GM23338 (cell line): ENCODE results near the gene KIF5A. TPM values are rescaled to one million over a fixed set of nuclear protein-coding genes. Genes with fewer than 3 reads are reported as not detected.

ENCODE experiments used
- ATAC-seq: fragments of 200-7000 bp; cut with Tn5 transposase; 3 replicates; pipeline ENCODE4 v1.9.1; 2020
- DNase-seq: peaks from one replicate; pipeline ENCODE4 v3.0.0-alpha.2; 2015; ENCODE audit warnings: low spot score
- H2AFZ ChIP-seq: fragments of 200-600 bp; sonication (generic); 2 replicates; pipeline ENCODE4 v1.8.0; 2016; ENCODE audit warnings: antibody characterized with exemption, mild to moderate bottlenecking, moderate library complexity
- H3F3A ChIP-seq: fragments of 200-600 bp; sonication (generic); replicated peaks from 2 replicates; pipeline ENCODE4 v1.8.0; 2017; ENCODE audit warnings: antibody characterized with exemption, mixed run types, low read depth
- H3K27ac ChIP-seq: fragments of 200-600 bp; sonication (generic); 2 replicates; pipeline ENCODE4 v1.6.1; 2016; ENCODE audit warnings: low read depth
- H3K27me3 ChIP-seq: fragments of 200-600 bp; sonication (generic); 2 replicates; pipeline ENCODE4 v1.8.0; 2016; ENCODE audit warnings: mild to moderate bottlenecking, mixed run types, moderate library complexity; ENCODE audit not compliant: insufficient read depth
- H3K36me3 ChIP-seq: fragments of 200-600 bp; sonication (generic); 2 replicates; pipeline ENCODE4 v1.8.0; 2016; ENCODE audit warnings: mild to moderate bottlenecking; ENCODE audit not compliant: insufficient read depth
- H3K4me1 ChIP-seq: fragments of 200-600 bp; sonication (generic); 2 replicates; pipeline ENCODE4 v1.8.0; 2016; ENCODE audit warnings: mild to moderate bottlenecking, moderate library complexity; ENCODE audit not compliant: insufficient read depth
- H3K4me2 ChIP-seq: fragments of 200-600 bp; sonication (generic); 2 replicates; pipeline ENCODE4 v1.7.1; 2017; ENCODE audit warnings: mixed run types
- H3K4me3 ChIP-seq: fragments of 200-600 bp; sonication (generic); 2 replicates; pipeline ENCODE4 v1.6.1; 2016; ENCODE audit warnings: mixed run types
- H3K79me2 ChIP-seq: fragments of 200-600 bp; sonication (generic); replicated peaks from 2 replicates; pipeline ENCODE4 v1.8.0; 2017; ENCODE audit warnings: mild to moderate bottlenecking; ENCODE audit not compliant: insufficient read depth
- H3K9me2 ChIP-seq: fragments of 200-600 bp; sonication (generic); 2 replicates; pipeline ENCODE4 v1.8.0; 2017; ENCODE audit not compliant: insufficient read depth
- H4K20me1 ChIP-seq: fragments of 200-600 bp; sonication (generic); replicated peaks from 2 replicates; pipeline ENCODE4 v1.8.0; 2017; ENCODE audit warnings: mild to moderate bottlenecking; ENCODE audit not compliant: insufficient read depth
- H3K27ac Mint-ChIP-seq: 2 replicates; pipeline ENCODE4 v1.8.0; 2020; ENCODE audit warnings: inconsistent platforms, mild to moderate bottlenecking, moderate library complexity, mixed read lengths
- H3K27me3 Mint-ChIP-seq: 3 replicates; pipeline ENCODE4 v1.8.0; 2022; ENCODE audit warnings: low read depth, mild to moderate bottlenecking, moderate library complexity, mixed read lengths, inconsistent platforms; ENCODE audit not compliant: insufficient read depth, poor library complexity
- H3K36me3 Mint-ChIP-seq: 3 replicates; pipeline ENCODE4 v1.8.0; 2021; ENCODE audit warnings: low read depth, mild to moderate bottlenecking, inconsistent platforms, moderate library complexity, mixed read lengths
- H3K4me1 Mint-ChIP-seq: 3 replicates; pipeline ENCODE4 v1.8.0; 2020; ENCODE audit warnings: mild to moderate bottlenecking, inconsistent platforms, mixed read lengths
- H3K4me3 Mint-ChIP-seq: 3 replicates; pipeline ENCODE4 v1.8.0; 2021; ENCODE audit warnings: moderate library complexity, mild to moderate bottlenecking, inconsistent platforms, mixed read lengths
- H3K9me3 Mint-ChIP-seq: 3 replicates; pipeline ENCODE4 v1.8.0; 2020; ENCODE audit warnings: moderate library complexity, mild to moderate bottlenecking, inconsistent platforms, mixed read lengths
- CREB1 ChIP-seq: fragments of 250-450 bp; sonication (Bioruptor Pico); IDR thresholded peaks from 2 replicates; pipeline ENCODE4 v1.5.0; 2020; ENCODE audit warnings: low read depth, mild to moderate bottlenecking, moderate library complexity
- ETS1 ChIP-seq: IDR thresholded peaks from 2 replicates; pipeline ENCODE4 v1.6.1; 2016; ENCODE audit warnings: antibody characterized with exemption
- EZH2 ChIP-seq: fragments of 200-600 bp; sonication (generic); IDR thresholded peaks from one replicate; pipeline ENCODE4 v1.8.0; 2017; ENCODE audit warnings: antibody characterized with exemption, mild to moderate bottlenecking, low read depth; ENCODE audit not compliant: unreplicated experiment
- EZH2phosphoT487 ChIP-seq: fragments of 200-600 bp; sonication (generic); IDR thresholded peaks from one replicate; pipeline ENCODE4 v1.8.1; 2018; ENCODE audit warnings: antibody characterized with exemption; ENCODE audit not compliant: unreplicated experiment
- JUNB ChIP-seq: IDR thresholded peaks from one replicate; pipeline ENCODE4 v1.6.1; 2016; ENCODE audit warnings: antibody characterized with exemption; ENCODE audit not compliant: unreplicated experiment
- NANOG ChIP-seq: IDR thresholded peaks from 2 replicates; pipeline ENCODE4 v1.6.1; 2016; ENCODE audit warnings: antibody characterized with exemption, borderline replicate concordance
- POLR2AphosphoS5 ChIP-seq: IDR thresholded peaks from 2 replicates; pipeline ENCODE4 v1.6.1; 2016; ENCODE audit warnings: antibody characterized with exemption, low read depth
- STAT1 ChIP-seq: IDR thresholded peaks from one replicate; pipeline ENCODE4 v1.6.1; 2016; ENCODE audit warnings: antibody characterized with exemption; ENCODE audit not compliant: unreplicated experiment
- ZNF114 ChIP-seq: fragments of 250-450 bp; sonication (Bioruptor Pico); IDR thresholded peaks from 2 replicates; pipeline ENCODE4 v1.5.0; 2020; ENCODE audit warnings: mild to moderate bottlenecking, moderate library complexity
- ZNF331 ChIP-seq: fragments of 250-450 bp; sonication (Bioruptor Pico); IDR thresholded peaks from 2 replicates; pipeline ENCODE4 v1.5.0; 2020; ENCODE audit warnings: low read depth, mild to moderate bottlenecking, moderate library complexity
- polyA plus RNA-seq: library from polyadenylated mRNA; unstranded; fragments of >200 nt; fragmentation: Nextera tagmentation; extraction: Ambion mirVana; gene quantifications from 2 replicates; pipeline ENCODE4 v1.2.1, GENCODE V29; 2016
- total RNA-seq: library from RNA; depleted of rRNA; stranded (reverse); fragments of >200 nt; shearing (Covaris generic); gene quantifications from 2 replicates; pipeline ENCODE4 v1.2.3, GENCODE V29; 2014
- TF ChIP-seq, protein P1 (sequence below): fragments of 250-450 bp; sonication (Bioruptor Pico); IDR thresholded peaks from 2 replicates; pipeline ENCODE4 v1.5.0; 2020; ENCODE audit warnings: mild to moderate bottlenecking, moderate library complexity
- TF ChIP-seq, protein P2 (sequence below): IDR thresholded peaks from one replicate; pipeline ENCODE4 v1.6.1; 2018; ENCODE audit warnings: antibody characterized with exemption; ENCODE audit not compliant: unreplicated experiment
- TF ChIP-seq, protein P3 (sequence below), 2 experiments: fragments of 200-600 bp in 1 of 2; sonication (generic) in 1 of 2; conservative IDR thresholded peaks; 2 replicates each; pipeline versions ENCODE4 v1.5.1 to v1.6.1; 2016 to 2017; ENCODE audit warnings: antibody characterized with exemption in 2 of 2, low read depth in 2 of 2, mild to moderate bottlenecking in 2 of 2, moderate library complexity in 1 of 2

The KIF5A gene
- total and polyA plus RNA-seq, 2 experiments from 2014 or later: 11.1 to 21.3 TPM

- no peak for TF ChIP-seq EZH2phosphoT487
Observed at GRCh38 chr12:57531836-57532235, 18.0 kb upstream of the KIF5A start (continued).

- Mint-ChIP-seq H3K4me3 (no peak overlapping the region), H3K36me3 (peaks cover 66% of the 10 kb centered on the region), H3K9me3 (no peaks in the 10 kb centered on the region), H3K4me1 (peaks cover 19% of the 10 kb centered on the region), H3K27me3 (peaks cover 8% of the 10 kb centered on the region), H3K27ac (no peak overlapping the region)
- ATAC-seq (no peak), DNase-seq (no peak)
- H3K4me3 ChIP-seq: no peak overlapping the region
- H2AFZ ChIP-seq: no peak overlapping the region
- H4K20me1 ChIP-seq: peaks cover 9% of the 10 kb centered on the region
- no peaks in the 10 kb centered on the region for H3K9me2 ChIP-seq
- no peak overlapping the region for H3K4me2 ChIP-seq
- H3K27ac ChIP-seq: no peak overlapping the region
- H3K4me1 ChIP-seq: no peaks in the 10 kb centered on the region
- H3K79me2 ChIP-seq: no peaks in the 10 kb centered on the region
- TF ChIP-seq POLR2AphosphoS5 (no peak), JUNB (no peak), ZNF114 (no peak), NANOG (no peak), EZH2phosphoT487 (no peak), STAT1 (no peak), ETS1 (no peak), CREB1 (no peak), ZNF331 (CRISPR knock-in tag) (no peak), EZH2 (no peak)
- TF ChIP-seq, protein P1, sequence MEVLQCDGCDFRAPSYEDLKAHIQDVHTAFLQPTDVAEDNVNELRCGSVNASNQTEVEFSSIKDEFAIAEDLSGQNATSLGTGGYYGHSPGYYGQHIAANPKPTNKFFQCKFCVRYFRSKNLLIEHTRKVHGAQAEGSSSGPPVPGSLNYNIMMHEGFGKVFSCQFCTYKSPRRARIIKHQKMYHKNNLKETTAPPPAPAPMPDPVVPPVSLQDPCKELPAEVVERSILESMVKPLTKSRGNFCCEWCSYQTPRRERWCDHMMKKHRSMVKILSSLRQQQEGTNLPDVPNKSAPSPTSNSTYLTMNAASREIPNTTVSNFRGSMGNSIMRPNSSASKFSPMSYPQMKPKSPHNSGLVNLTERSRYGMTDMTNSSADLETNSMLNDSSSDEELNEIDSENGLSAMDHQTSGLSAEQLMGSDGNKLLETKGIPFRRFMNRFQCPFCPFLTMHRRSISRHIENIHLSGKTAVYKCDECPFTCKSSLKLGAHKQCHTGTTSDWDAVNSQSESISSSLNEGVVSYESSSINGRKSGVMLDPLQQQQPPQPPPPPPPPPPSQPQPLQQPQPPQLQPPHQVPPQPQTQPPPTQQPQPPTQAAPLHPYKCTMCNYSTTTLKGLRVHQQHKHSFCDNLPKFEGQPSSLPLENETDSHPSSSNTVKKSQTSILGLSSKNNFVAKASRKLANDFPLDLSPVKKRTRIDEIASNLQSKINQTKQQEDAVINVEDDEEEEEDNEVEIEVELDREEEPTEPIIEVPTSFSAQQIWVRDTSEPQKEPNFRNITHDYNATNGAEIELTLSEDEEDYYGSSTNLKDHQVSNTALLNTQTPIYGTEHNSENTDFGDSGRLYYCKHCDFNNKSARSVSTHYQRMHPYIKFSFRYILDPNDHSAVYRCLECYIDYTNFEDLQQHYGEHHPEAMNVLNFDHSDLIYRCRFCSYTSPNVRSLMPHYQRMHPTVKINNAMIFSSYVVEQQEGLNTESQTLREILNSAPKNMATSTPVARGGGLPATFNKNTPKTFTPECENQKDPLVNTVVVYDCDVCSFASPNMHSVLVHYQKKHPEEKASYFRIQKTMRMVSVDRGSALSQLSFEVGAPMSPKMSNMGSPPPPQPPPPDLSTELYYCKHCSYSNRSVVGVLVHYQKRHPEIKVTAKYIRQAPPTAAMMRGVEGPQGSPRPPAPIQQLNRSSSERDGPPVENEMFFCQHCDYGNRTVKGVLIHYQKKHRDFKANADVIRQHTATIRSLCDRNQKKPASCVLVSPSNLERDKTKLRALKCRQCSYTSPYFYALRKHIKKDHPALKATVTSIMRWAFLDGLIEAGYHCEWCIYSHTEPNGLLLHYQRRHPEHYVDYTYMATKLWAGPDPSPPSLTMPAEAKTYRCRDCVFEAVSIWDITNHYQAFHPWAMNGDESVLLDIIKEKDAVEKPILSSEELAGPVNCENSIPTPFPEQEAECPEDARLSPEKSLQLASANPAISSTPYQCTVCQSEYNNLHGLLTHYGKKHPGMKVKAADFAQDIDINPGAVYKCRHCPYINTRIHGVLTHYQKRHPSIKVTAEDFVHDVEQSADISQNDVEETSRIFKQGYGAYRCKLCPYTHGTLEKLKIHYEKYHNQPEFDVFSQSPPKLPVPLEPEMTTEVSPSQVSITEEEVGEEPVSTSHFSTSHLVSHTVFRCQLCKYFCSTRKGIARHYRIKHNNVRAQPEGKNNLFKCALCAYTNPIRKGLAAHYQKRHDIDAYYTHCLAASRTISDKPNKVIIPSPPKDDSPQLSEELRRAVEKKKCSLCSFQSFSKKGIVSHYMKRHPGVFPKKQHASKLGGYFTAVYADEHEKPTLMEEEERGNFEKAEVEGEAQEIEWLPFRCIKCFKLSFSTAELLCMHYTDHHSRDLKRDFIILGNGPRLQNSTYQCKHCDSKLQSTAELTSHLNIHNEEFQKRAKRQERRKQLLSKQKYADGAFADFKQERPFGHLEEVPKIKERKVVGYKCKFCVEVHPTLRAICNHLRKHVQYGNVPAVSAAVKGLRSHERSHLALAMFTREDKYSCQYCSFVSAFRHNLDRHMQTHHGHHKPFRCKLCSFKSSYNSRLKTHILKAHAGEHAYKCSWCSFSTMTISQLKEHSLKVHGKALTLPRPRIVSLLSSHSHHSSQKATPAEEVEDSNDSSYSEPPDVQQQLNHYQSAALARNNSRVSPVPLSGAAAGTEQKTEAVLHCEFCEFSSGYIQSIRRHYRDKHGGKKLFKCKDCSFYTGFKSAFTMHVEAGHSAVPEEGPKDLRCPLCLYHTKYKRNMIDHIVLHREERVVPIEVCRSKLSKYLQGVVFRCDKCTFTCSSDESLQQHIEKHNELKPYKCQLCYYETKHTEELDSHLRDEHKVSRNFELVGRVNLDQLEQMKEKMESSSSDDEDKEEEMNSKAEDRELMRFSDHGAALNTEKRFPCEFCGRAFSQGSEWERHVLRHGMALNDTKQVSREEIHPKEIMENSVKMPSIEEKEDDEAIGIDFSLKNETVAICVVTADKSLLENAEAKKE (CRISPR knock-in tag): no peak
- TF ChIP-seq, protein P2, sequence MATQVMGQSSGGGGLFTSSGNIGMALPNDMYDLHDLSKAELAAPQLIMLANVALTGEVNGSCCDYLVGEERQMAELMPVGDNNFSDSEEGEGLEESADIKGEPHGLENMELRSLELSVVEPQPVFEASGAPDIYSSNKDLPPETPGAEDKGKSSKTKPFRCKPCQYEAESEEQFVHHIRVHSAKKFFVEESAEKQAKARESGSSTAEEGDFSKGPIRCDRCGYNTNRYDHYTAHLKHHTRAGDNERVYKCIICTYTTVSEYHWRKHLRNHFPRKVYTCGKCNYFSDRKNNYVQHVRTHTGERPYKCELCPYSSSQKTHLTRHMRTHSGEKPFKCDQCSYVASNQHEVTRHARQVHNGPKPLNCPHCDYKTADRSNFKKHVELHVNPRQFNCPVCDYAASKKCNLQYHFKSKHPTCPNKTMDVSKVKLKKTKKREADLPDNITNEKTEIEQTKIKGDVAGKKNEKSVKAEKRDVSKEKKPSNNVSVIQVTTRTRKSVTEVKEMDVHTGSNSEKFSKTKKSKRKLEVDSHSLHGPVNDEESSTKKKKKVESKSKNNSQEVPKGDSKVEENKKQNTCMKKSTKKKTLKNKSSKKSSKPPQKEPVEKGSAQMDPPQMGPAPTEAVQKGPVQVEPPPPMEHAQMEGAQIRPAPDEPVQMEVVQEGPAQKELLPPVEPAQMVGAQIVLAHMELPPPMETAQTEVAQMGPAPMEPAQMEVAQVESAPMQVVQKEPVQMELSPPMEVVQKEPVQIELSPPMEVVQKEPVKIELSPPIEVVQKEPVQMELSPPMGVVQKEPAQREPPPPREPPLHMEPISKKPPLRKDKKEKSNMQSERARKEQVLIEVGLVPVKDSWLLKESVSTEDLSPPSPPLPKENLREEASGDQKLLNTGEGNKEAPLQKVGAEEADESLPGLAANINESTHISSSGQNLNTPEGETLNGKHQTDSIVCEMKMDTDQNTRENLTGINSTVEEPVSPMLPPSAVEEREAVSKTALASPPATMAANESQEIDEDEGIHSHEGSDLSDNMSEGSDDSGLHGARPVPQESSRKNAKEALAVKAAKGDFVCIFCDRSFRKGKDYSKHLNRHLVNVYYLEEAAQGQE: no peak
- TF ChIP-seq, protein P3, sequence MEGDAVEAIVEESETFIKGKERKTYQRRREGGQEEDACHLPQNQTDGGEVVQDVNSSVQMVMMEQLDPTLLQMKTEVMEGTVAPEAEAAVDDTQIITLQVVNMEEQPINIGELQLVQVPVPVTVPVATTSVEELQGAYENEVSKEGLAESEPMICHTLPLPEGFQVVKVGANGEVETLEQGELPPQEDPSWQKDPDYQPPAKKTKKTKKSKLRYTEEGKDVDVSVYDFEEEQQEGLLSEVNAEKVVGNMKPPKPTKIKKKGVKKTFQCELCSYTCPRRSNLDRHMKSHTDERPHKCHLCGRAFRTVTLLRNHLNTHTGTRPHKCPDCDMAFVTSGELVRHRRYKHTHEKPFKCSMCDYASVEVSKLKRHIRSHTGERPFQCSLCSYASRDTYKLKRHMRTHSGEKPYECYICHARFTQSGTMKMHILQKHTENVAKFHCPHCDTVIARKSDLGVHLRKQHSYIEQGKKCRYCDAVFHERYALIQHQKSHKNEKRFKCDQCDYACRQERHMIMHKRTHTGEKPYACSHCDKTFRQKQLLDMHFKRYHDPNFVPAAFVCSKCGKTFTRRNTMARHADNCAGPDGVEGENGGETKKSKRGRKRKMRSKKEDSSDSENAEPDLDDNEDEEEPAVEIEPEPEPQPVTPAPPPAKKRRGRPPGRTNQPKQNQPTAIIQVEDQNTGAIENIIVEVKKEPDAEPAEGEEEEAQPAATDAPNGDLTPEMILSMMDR (conservative IDR thresholded peaks at IDR 0.05; ENCODE audit: low read depth in 2 of 2): no peak
- H3F3A ChIP-seq: 0 out of 2 replicates have a peak, but pooled peaks cover 12% of the 10 kb centered on the region
- no peaks in the 10 kb centered on the region for H3K27me3 ChIP-seq
- peaks cover 20% of the 10 kb centered on the region for H3K36me3 ChIP-seq
Observed at GRCh38 chr12:57533108-57533507, 16.7 kb upstream of the KIF5A start.
